Duodenal mucosa (tissue), 2 donors: ENCODE data around the gene TRMT2A.

Experiments
- H3K27ac ChIP-seq: one replicate; pipeline ENCODE4 v1.7.0; 2013; ENCODE audit warnings: low read depth, low read length
- H3K27me3 ChIP-seq, 2 donors: one replicate each; pipeline ENCODE4 v1.7.0; 2013; ENCODE audit warnings: low read length in 2 of 2, control low read depth in 1 of 2; ENCODE audit not compliant: insufficient read depth in 2 of 2, control insufficient read depth in 1 of 2
- H3K36me3 ChIP-seq, 2 donors: one replicate each; pipeline ENCODE4 v1.7.0; 2013; ENCODE audit warnings: low read length in 2 of 2, control low read depth in 1 of 2; ENCODE audit not compliant: insufficient read depth in 2 of 2, control insufficient read depth in 1 of 2
- H3K4me1 ChIP-seq, 2 donors: one replicate each; pipeline ENCODE4 v1.7.0; 2013; ENCODE audit warnings: low read length in 2 of 2, control low read depth in 1 of 2; ENCODE audit not compliant: insufficient read depth in 2 of 2, control insufficient read depth in 1 of 2
- H3K4me3 ChIP-seq, 2 donors: one replicate each; pipeline ENCODE4 v1.7.0; 2013; ENCODE audit warnings: low read length in 2 of 2, low read depth in 1 of 2
- H3K9ac ChIP-seq, 2 donors: one replicate each; pipeline ENCODE4 v1.7.0; 2013; ENCODE audit warnings: low read length in 2 of 2, low read depth in 1 of 2
- H3K9me3 ChIP-seq, 2 donors: one replicate each; pipeline ENCODE4 v1.7.0; 2013; ENCODE audit warnings: low read length in 2 of 2, control low read depth in 1 of 2; ENCODE audit not compliant: control insufficient read depth in 1 of 2

The TRMT2A gene

DNA sequence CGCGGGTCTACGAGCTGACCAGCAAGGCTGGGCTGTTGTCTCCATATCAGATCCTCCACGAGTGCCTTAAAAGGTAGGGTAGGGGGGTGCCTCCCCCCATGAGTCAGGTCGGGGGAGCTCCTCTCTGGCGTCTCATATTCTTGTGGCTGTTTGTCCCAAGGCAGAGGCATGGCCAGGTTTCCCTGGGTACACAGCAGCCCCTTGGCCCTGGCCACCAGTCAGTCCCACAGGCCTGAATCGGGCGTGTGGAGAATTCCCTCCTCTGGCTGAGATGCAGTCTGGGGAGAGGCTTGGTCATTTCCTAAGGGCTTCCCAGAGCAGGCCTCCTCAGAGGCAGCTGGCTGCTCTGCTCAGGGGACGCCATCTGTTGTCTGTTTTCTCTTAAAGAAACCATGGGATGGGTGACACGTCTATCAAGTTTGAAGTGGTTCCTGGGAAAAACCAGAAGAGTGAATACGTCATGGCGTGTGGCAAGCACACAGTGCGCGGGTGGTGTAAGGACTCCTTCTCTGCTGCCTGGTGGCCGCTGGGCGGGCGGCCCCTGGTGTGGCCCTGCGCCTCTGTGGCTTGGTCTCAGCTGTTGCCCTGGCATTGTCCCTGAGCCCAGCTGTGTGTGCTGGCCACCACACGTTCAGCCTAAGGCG lies 10.7 kb downstream of the TRMT2A start:
- H3K27ac ChIP-seq: no peak overlapping the region
- peaks cover 60 to 89% of the 10 kb centered on the region in 2 donors for H3K36me3 ChIP-seq
- no peak overlapping the region for H3K9ac ChIP-seq

DNA sequence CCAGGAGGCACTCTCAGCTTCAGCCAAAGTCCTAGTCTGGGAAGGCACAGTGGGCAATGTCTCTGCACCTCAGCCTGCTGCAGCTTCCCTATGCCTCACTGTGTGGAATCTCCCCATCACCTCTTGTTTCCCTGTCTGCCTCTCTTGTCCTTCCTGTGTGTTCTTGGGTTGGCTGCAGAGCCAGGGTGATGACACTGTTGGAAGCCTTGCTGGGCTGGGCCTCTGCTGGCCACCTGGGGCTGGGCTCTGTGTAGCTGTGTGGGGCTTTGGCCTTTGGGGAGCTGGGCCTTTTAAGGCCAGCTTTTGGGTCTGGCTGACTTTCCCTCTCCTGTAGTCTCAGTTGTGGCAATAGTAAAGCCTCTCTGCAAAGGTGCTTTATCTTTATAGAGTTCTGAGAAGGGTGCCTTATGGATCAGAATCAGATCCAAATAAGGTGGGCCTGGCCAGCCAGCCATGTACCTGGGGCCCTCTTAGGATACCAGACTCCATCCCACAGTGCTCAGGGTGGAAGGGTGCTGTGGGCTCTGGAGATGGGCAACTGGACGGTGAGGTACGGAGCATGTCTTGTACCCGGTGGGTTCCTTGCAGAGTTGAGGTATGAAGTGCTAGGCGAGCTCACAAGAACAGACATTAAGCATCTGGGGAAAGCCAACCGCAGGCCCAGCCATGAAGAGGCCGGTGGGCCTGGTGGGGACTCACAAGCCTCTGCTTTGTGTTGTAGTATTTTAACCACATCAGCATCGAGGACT lies 11.4 kb downstream of the TRMT2A start:
- Histone ChIP-seq H3K4me3 (no peak overlapping the region), H3K9me3 (no peaks in the 10 kb centered on the region), H3K27me3 (no peaks in the 10 kb centered on the region), H3K4me1 (no peaks in the 10 kb centered on the region), H3K27ac (no peak overlapping the region), H3K36me3 (peaks cover 60 to 90% of the 10 kb centered on the region in 2 donors), H3K9ac (no peak overlapping the region)

More for the DNA sequence above, 10.7 kb downstream of the TRMT2A start:
- H3K9me3 ChIP-seq: no peaks in the 10 kb centered on the region
- H3K4me1 ChIP-seq: no peaks in the 10 kb centered on the region
- H3K4me3 ChIP-seq: no peak overlapping the region
- H3K27me3 ChIP-seq: no peaks in the 10 kb centered on the region

DNA sequence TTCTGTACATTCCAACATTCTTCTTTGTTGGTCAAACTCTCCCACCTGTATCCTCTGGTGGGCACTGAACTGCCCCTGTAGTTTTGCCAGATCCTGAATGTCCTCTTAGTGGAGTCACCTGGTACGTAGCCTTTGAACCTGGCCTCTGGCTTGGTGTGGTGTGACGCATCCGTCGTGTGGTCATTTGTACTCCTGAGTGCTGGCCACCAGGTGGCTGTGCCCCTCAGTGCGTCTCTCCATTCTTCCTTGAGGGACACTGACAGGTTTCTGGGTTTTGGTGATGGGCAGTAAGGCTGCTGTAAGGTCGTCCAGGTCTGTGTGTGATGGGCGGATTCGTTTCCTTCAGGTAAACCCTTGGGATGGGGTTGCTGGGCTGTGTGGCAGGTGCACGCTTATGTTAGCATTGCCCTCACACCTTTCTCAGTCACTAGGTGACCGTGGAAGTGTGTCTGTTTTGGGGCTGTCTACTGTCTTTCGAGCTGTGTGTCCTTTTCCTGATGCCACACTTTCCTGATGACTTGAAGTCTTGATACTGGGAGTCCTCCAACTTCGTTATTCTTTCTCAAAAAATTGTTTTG lies 14.7 kb downstream of the TRMT2A start:
- no peaks in the 10 kb centered on the region for H3K9me3 ChIP-seq
- no peak overlapping the region for H3K4me3 ChIP-seq
- H3K27ac ChIP-seq: no peak overlapping the region
- peaks cover 53 to 85% of the 10 kb centered on the region in 2 donors for H3K36me3 ChIP-seq
- H3K27me3 ChIP-seq: no peaks in the 10 kb centered on the region
- no peaks in the 10 kb centered on the region for H3K4me1 ChIP-seq
- H3K9ac ChIP-seq: no peak overlapping the region

DNA sequence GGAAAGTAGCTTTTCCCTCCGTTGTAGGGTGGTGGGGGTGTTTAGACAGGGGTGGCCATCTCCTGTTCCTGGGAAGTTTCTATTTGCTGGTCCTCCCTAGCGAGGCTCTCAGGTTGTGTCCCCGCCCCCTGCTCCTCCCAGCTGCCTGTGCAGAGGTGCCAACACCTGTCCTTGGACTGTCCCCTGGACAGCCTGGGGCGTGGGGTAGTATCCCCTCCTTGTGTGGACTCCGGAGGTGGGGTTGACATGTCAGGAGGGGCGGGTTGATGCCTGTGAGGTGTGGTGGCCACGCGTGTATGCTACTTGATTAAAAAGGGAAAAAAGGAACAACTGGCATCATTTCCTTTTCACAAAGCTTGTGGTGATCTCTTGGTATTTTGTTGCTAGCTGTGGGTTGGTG lies 15.4 kb downstream of the TRMT2A start:
- H3K9me3 ChIP-seq: no peaks in the 10 kb centered on the region
- H3K4me3 ChIP-seq: no peak overlapping the region
- no peaks in the 10 kb centered on the region for H3K4me1 ChIP-seq
- H3K36me3 ChIP-seq: peaks cover 49 to 85% of the 10 kb centered on the region in 2 donors
- H3K27me3 ChIP-seq: no peaks in the 10 kb centered on the region
- H3K27ac ChIP-seq: no peak overlapping the region
- H3K9ac ChIP-seq: no peak overlapping the region

DNA sequence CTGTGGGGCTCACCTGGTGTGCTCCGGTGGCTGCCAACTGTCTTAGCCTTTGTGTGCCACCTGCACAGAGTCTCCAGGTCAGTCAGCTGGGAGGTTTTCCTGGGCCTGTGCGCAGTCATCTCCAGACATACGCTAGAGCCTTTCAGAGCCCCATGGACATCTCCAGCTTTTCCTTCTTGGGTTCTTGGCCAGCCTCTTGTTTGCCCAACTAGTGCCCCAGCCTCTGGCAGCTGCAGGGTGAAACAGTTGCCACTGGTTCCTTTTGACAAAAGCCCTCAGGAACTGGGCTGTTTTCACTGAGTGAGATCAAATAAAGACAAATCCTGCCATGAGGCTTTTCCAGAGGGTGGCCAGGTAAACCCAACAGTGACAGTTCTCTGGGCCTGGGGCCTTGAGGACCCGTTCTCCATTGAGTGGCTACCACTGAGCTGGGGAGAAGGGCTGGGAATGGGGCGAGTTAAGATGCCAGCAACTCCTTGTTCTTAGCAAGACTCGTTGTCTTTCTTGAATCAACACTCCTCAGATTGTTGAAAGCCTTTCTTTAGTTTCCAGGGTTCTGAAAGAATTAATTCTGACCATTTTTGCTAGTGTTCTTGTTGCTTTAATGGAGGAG lies 17.8 kb downstream of the TRMT2A start:
- no peak overlapping the region for H3K27ac ChIP-seq
- no peaks in the 10 kb centered on the region for H3K4me1 ChIP-seq
- no peak overlapping the region for H3K9ac ChIP-seq
- H3K27me3 ChIP-seq: no peaks in the 10 kb centered on the region
- peaks cover 37 to 87% of the 10 kb centered on the region in 2 donors for H3K36me3 ChIP-seq
- H3K4me3 ChIP-seq: no peak overlapping the region
- H3K9me3 ChIP-seq: no peaks in the 10 kb centered on the region

DNA sequence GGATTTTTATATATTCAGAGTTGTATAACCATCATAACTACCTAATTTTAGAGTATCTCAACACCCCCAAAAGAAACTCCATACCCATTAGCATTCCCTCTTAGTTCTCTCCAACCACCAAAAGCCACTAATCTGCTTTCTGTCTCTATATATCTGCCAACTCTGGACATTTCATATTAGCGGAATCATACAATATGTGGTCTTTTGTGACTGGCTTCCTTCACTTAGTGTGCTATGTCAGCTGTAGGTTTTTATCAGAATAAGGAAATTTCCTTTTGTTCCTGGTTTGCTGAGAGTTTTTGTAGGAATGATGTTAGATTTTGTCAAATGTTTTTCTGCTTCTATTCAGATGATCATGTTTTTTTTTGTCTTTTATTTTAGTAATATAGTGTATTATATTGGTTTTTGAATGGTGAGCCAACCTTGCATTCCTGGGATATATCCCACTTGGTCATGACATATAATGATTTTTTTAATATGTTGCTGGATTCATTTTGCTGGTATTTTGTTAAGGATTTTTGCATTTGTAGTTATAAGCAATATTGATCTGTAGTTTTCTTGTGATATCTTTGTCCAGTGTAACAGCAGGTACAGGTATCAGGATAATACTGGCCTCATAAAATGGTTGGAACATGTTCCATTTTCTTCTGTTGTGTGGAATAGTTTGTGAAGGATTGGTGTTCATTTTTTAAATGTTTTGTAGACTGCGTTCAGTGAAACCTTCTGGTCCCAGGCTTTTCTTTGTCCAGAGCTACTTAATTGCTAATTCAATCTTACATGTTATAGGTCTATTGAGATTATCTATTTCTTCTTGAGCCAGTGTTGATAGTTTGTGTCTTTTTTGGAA lies 20.2 kb downstream of the TRMT2A start:
- Histone ChIP-seq H3K4me3 (no peak overlapping the region), H3K9ac (no peak overlapping the region), H3K9me3 (no peaks in the 10 kb centered on the region), H3K4me1 (no peaks in the 10 kb centered on the region), H3K36me3 (peaks cover 43 to 91% of the 10 kb centered on the region in 2 donors), H3K27me3 (no peaks in the 10 kb centered on the region), H3K27ac (no peak overlapping the region)

DNA sequence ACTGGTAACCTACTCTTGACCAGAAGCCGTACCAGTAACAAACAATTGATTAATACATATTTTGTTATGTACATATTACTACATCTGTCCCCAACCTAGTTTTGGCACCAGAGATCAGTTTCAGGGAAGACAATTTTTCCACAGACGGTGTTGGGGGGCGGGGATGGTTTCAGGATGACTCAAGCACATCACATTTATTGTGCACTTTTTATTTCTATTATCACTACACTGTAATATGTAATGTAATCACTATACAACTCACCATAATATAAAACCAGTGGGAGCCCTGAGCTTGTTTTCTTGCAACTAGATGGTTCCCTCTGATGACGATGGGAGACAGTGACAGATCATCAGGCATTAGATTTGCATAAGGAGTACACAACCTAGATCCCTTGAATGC lies 21.5 kb downstream of the TRMT2A start:
- Histone ChIP-seq H3K4me1 (no peaks in the 10 kb centered on the region), H3K27ac (no peak overlapping the region), H3K36me3 (peaks cover 52 to 93% of the 10 kb centered on the region in 2 donors), H3K9ac (no peak overlapping the region), H3K27me3 (no peaks in the 10 kb centered on the region), H3K4me3 (no peak overlapping the region), H3K9me3 (no peaks in the 10 kb centered on the region)

DNA sequence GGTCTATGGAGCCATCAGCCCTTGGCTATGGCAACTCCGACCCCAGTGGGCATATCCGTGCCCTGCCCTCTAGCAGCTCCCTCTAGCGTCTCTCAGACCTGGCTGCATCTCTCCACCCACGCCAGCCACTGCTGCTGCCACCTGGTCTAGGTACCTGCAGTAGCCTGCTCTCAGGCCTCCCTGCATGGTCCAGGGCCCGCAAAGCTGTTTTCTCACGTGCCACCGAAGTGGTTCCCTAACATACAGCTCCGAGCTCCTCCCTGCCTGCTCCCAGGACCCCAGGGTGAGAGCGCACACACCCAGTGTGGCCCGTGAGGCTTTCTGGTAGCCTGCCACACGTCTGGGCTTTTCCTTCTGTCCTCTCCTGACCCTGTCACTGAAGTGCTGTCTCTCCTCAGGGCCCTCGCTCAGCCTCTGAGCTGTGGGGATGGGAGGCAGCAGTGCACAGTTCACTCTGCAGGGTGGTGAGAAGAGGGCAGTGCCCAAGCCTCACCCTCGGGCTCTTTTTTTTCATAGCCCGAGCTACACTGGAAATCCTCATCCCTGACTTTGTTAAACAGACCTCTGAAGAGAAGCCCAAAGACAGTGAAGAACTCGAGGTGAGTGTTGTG lies 22.7 kb downstream of the TRMT2A start:
- Histone ChIP-seq H3K4me1 (no peaks in the 10 kb centered on the region), H3K9ac (no peak overlapping the region), H3K36me3 (peaks cover 62 to 93% of the 10 kb centered on the region in 2 donors), H3K9me3 (no peaks in the 10 kb centered on the region), H3K4me3 (no peak overlapping the region), H3K27me3 (no peaks in the 10 kb centered on the region), H3K27ac (no peak overlapping the region)

DNA sequence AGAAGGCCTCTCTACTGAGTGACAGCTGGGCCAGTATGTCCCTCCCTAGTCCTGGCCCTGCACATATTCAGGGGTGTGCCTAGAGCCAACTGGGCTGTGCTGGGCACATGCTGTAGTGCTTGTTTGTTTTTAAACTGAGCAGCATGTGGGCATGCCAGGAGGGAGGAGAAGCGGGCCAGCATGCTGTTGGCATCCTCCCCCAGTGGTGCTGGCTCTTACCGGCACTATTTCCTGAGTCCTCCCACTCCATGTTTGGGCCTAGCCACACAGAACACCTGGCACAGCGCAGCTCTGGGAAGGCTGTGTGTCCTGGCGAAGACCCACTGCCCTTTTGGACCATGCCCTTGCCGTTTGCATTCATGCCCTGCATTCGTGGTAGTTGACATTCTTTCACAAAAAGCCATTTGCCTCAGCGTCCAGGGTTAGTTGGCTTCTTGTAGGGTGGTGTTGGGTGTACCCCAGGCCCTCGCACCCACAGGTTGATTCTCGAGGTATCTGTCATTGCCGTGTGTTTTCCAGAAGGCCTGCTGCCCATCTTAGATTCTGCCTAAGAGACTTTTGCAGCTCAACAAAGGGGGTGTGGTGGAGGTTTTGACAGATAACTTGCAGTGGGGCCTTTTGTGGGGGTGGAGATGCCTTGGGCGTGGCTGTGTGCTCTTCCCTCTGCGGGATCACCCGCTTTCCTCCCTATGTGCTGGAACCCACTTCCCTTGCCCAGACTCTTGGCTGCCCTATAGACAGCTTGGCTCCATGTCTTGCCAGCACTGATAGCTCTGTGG lies 23.4 kb downstream of the TRMT2A start:
- H3K27me3 ChIP-seq: no peaks in the 10 kb centered on the region
- no peaks in the 10 kb centered on the region for H3K9me3 ChIP-seq
- H3K9ac ChIP-seq: no peak overlapping the region
- no peak overlapping the region for H3K4me3 ChIP-seq
- H3K4me1 ChIP-seq: no peaks in the 10 kb centered on the region
- H3K36me3 ChIP-seq: peaks cover 57 to 93% of the 10 kb centered on the region in 2 donors
- no peak overlapping the region for H3K27ac ChIP-seq
